PC-9 (cell line): Measurements from ENCODE around the gene TFAP2D.

Source experiments
- EZH2 ChIP-seq: fragments of 200-600 bp; sonication (generic); IDR thresholded peaks from 2 replicates; pipeline ENCODE4 v1.8.0; 2017; ENCODE audit warnings: antibody characterized with exemption, low read depth
- TF ChIP-seq, protein P1 (sequence below): fragments of 200-600 bp; sonication (generic); conservative IDR thresholded peaks from 2 replicates; pipeline ENCODE4 v1.6.1; 2017; ENCODE audit warnings: mixed run types, antibody characterized with exemption, mild to moderate bottlenecking, moderate library complexity

DNA sequence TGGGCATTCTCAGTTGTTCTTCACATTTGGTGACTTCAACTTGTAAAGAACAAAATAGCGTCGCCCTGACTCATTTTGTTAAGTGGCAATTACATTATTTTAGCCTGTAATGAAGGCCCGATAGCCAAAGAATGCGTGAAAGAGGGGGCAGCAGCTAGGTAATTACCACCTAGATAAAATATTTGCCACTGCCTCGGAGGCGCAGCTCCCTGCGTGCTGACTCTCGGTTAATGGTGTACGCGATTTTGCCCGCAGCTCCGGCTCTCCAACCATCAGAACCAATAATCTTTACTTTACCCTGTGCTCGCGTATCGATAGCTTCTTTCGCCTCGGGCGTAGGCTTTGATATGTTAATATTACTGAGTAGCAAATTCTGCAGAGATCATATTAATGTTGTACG, 8.7 kb downstream of the TFAP2D start:
- TF ChIP-seq, protein P1, sequence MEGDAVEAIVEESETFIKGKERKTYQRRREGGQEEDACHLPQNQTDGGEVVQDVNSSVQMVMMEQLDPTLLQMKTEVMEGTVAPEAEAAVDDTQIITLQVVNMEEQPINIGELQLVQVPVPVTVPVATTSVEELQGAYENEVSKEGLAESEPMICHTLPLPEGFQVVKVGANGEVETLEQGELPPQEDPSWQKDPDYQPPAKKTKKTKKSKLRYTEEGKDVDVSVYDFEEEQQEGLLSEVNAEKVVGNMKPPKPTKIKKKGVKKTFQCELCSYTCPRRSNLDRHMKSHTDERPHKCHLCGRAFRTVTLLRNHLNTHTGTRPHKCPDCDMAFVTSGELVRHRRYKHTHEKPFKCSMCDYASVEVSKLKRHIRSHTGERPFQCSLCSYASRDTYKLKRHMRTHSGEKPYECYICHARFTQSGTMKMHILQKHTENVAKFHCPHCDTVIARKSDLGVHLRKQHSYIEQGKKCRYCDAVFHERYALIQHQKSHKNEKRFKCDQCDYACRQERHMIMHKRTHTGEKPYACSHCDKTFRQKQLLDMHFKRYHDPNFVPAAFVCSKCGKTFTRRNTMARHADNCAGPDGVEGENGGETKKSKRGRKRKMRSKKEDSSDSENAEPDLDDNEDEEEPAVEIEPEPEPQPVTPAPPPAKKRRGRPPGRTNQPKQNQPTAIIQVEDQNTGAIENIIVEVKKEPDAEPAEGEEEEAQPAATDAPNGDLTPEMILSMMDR = no peak
- no peak for TF ChIP-seq EZH2
